ENCODE data around the gene HES6. TPM values are rescaled to one million over a fixed set of nuclear protein-coding genes. Genes with fewer than 3 reads are reported as not detected.

Gene HES6
- total RNA-seq, 1 experiment from 2014 or later: 17.2 TPM

- Histone ChIP-seq H3K36me3 (ENCODE audit: insufficient read depth, low read length, poor library complexity, severe bottlenecking) (no peaks in the 10 kb centered on the region), H3K4me1 (ENCODE audit: insufficient read depth, low read length, poor library complexity, severe bottlenecking) (peaks cover 26% of the 10 kb centered on the region), H3K4me3 (ENCODE audit: low read depth, low read length, poor library complexity, severe bottlenecking) (no peak overlapping the region), H3K27ac (ENCODE audit: low read depth, low read length, poor library complexity, severe bottlenecking) (no peak overlapping the region), H3K27me3 (replicated peaks; ENCODE audit: insufficient read depth, low read depth, low read length, poor library complexity) (no peaks in the 10 kb centered on the region), H3K9me3 (ENCODE audit: low read depth, low read length, poor library complexity, severe bottlenecking) (no peaks in the 10 kb centered on the region)
- no TSS peak for BruUV-seq (replicated peaks)
- TF ChIP-seq CTCF (conservative IDR thresholded peaks at IDR 0.05; ENCODE audit: low read depth, low read length): no peak
- no peak for TF ChIP-seq EZH2 (IDR thresholded peaks at IDR 0.05; ENCODE audit: borderline replicate concordance, low read depth, low read length, poor library complexity, severe bottlenecking)
- DNase-seq (ENCODE audit: low spot score): no peak
- POLR2A ChIA-PET (ENCODE audit: low non-redundant PET): no interaction called here
- CTCF ChIA-PET: no interaction called here
- intact Hi-C loops (cut with micrococcal nuclease; ENCODE audit: unreplicated experiment): no loop called here
Observed at GRCh38 chr2:238284802-238285515, 45.1 kb upstream of the HES6 start.

GRCh38 chr2:238282861-238283738 is 43.3 kb upstream of the HES6 start:
- intact Hi-C loops (cut with micrococcal nuclease; ENCODE audit: unreplicated experiment): no loop called here
- CTCF ChIA-PET: no interaction called here
- Histone ChIP-seq H3K9me3 (ENCODE audit: low read depth, low read length, poor library complexity, severe bottlenecking) (no peaks in the 10 kb centered on the region), H3K27me3 (replicated peaks; ENCODE audit: insufficient read depth, low read depth, low read length, poor library complexity) (no peaks in the 10 kb centered on the region), H3K36me3 (ENCODE audit: insufficient read depth, low read length, poor library complexity, severe bottlenecking) (no peaks in the 10 kb centered on the region), H3K27ac (ENCODE audit: low read depth, low read length, poor library complexity, severe bottlenecking) (no peak overlapping the region), H3K4me3 (ENCODE audit: low read depth, low read length, poor library complexity, severe bottlenecking) (no peak overlapping the region), H3K4me1 (ENCODE audit: insufficient read depth, low read length, poor library complexity, severe bottlenecking) (peaks cover 20% of the 10 kb centered on the region)
- POLR2A ChIA-PET (ENCODE audit: low non-redundant PET): no interaction called here
- no TSS peak for BruUV-seq (replicated peaks)
- DNase-seq (ENCODE audit: low spot score): peak; percentile 52
- TF ChIP-seq CTCF (conservative IDR thresholded peaks at IDR 0.05; ENCODE audit: low read depth, low read length): no peak
- no peak for TF ChIP-seq EZH2 (IDR thresholded peaks at IDR 0.05; ENCODE audit: borderline replicate concordance, low read depth, low read length, poor library complexity, severe bottlenecking)

GRCh38 chr2:238281826-238282480 is 42.1 kb upstream of the HES6 start:
- H3K36me3 ChIP-seq (ENCODE audit: insufficient read depth, low read length, poor library complexity, severe bottlenecking): no peaks in the 10 kb centered on the region
- no peaks in the 10 kb centered on the region for H3K27me3 ChIP-seq (replicated peaks; ENCODE audit: insufficient read depth, low read depth, low read length, poor library complexity)
- CTCF ChIA-PET: no interaction called here
- H3K27ac ChIP-seq (ENCODE audit: low read depth, low read length, poor library complexity, severe bottlenecking): no peak overlapping the region
- no peaks in the 10 kb centered on the region for H3K9me3 ChIP-seq (ENCODE audit: low read depth, low read length, poor library complexity, severe bottlenecking)
- peaks cover 10% of the 10 kb centered on the region for H3K4me1 ChIP-seq (ENCODE audit: insufficient read depth, low read length, poor library complexity, severe bottlenecking)
- no peak for TF ChIP-seq EZH2 (IDR thresholded peaks at IDR 0.05; ENCODE audit: borderline replicate concordance, low read depth, low read length, poor library complexity, severe bottlenecking)
- TF ChIP-seq CTCF (conservative IDR thresholded peaks at IDR 0.05; ENCODE audit: low read depth, low read length): no peak
- no peak overlapping the region for H3K4me3 ChIP-seq (ENCODE audit: low read depth, low read length, poor library complexity, severe bottlenecking)
- no peak for DNase-seq (ENCODE audit: low spot score)
- POLR2A ChIA-PET (ENCODE audit: low non-redundant PET): no interaction called here
- intact Hi-C loops (cut with micrococcal nuclease; ENCODE audit: unreplicated experiment): no loop called here
- BruUV-seq (replicated peaks): no TSS peak
